Stomach (tissue), 4 donors: ENCODE results near the gene PPP5C.
"Not testable (repeated sequence)": the region's sequence is repeated elsewhere in the genome, so short reads cannot be mapped to it uniquely, and the experiment has no call there.

ENCODE experiments used
- CTCF ChIP-seq, 7 experiments: fragments of 450-650 bp in 4 of 7; fragments of 200-600 bp in 3 of 7; sonication (generic) in 3 of 7; IDR thresholded peaks; one replicate each; pipeline ENCODE4 v1.5.1; 2016 to 2019; ENCODE audit warnings: antibody characterized with exemption in 7 of 7, control low read depth in 2 of 7, mild to moderate bottlenecking in 1 of 7
- EP300 ChIP-seq: sonication (generic); formaldehyde crosslinking; IDR thresholded peaks from one replicate; pipeline ENCODE4 v1.6.1; 2017; ENCODE audit warnings: antibody characterized with exemption

- not testable (repeated sequence) for TF ChIP-seq CTCF (IDR thresholded peaks at IDR 0.05); EP300
These were observed 86.6 kb downstream of the PPP5C start for GRCh38 chr19:46433470-46433869.
